HCT116 (cell line): ENCODE data around the gene ANAPC2. TPM values are rescaled to one million over a fixed set of nuclear protein-coding genes. Genes with fewer than 3 reads are reported as not detected.

Experiments used
- ATAC-seq: fragments of 200-7000 bp; cut with Tn5 transposase; 2 replicates; pipeline ENCODE4 v1.9.1; 2020; ENCODE audit warnings: mild to moderate bottlenecking, moderate library complexity
- BruUV-seq: library from RNA; stranded (reverse); fragments of 400-500 nt; replicated peaks from 2 replicates; lab custom pipeline; 2021; lab: Mats Ljungman, UMichigan
- CTCF ChIA-PET: fragments of 300-600 bp; sonication (Branson Sonifier 250); formaldehyde crosslinking; loops from one replicate; lab custom pipeline; 2021; ENCODE audit warnings: antibody characterized with exemption; lab: Charles Lee
- POLR2A ChIA-PET: fragments of 300-600, 350-600 bp; sonication (Branson Sonifier 250); formaldehyde crosslinking; loops from one replicate; lab custom pipeline; 2021; ENCODE audit warnings: antibody characterized with exemption; lab: Charles Lee
- RAD21 ChIA-PET, 2 experiments: fragments of 300-600 bp; sonication (Branson Sonifier 250); formaldehyde crosslinking; loops; one replicate each; lab custom pipeline; 2023; ENCODE audit warnings: low total read pairs in 2 of 2; ENCODE audit not compliant: uncharacterized antibody in 2 of 2, unreplicated experiment in 2 of 2, low non-redundant PET in 1 of 2; lab: Charles Lee
- DNase-seq: peaks from one replicate; pipeline ENCODE4 v3.0.0-alpha.2; 2010; ENCODE audit warnings: low read depth, low spot score
- H2AFZ ChIP-seq: fragments of 200-600 bp; shearing (Covaris generic), sonication (generic); 2 replicates; pipeline ENCODE4 v1.6.1; 2017; ENCODE audit warnings: low read depth, mixed run types, mixed read lengths, antibody characterized with exemption, low read length; ENCODE audit not compliant: poor library complexity, severe bottlenecking
- H3K27ac ChIP-seq: 2 replicates; pipeline ENCODE4 v1.5.1; 2012; ENCODE audit warnings: low read depth, low read length
- H3K27me3 ChIP-seq: fragments of 200-600 bp; sonication (generic); 2 replicates; pipeline ENCODE4 v1.6.1; 2016; ENCODE audit warnings: mixed run types, low read length, mixed read lengths; ENCODE audit not compliant: insufficient read depth
- H3K36me3 ChIP-seq, 2 experiments: fragments of 200-500 bp in 1 of 2; fragments of 200-600 bp in 1 of 2; sonication (Bioruptor generic) in 1 of 2; sonication (generic) in 1 of 2; 2 replicates each; pipeline versions ENCODE4 v1.5.1 to v1.6.1; 2014 to 2016; ENCODE audit warnings: low read length in 2 of 2, inconsistent platforms in 1 of 2, mixed read lengths in 1 of 2, mixed run types in 1 of 2; ENCODE audit not compliant: insufficient read depth in 2 of 2, control insufficient read depth in 1 of 2
- H3K4me1 ChIP-seq, 2 experiments: fragments of 200-600 bp in 1 of 2; sonication (generic) in 1 of 2; 2 replicates each; pipeline versions ENCODE4 v1.5.1 to v1.6.1; 2012 to 2017; ENCODE audit warnings: low read length in 2 of 2, inconsistent platforms in 1 of 2, mild to moderate bottlenecking in 1 of 2, mixed read lengths in 1 of 2, mixed run types in 1 of 2, moderate library complexity in 1 of 2; ENCODE audit not compliant: insufficient read depth in 2 of 2, control insufficient read depth in 1 of 2
- H3K4me2 ChIP-seq: fragments of 200-600 bp; sonication (generic); 2 replicates; pipeline ENCODE4 v1.6.1; 2017; ENCODE audit warnings: mixed run types, low read length, mixed read lengths
- H3K4me3 ChIP-seq, 2 experiments: fragments of 200-600 bp in 1 of 2; sonication (generic) in 1 of 2; replicated peaks in 1 of 2; 2 replicates each; pipeline ENCODE4 v1.5.1; 2011 to 2016; ENCODE audit warnings: low read length in 2 of 2, control low read depth in 1 of 2, low read depth in 1 of 2, mild to moderate bottlenecking in 1 of 2, mixed read lengths in 1 of 2, mixed run types in 1 of 2
- H3K79me2 ChIP-seq: fragments of 200-600 bp; sonication (generic); 2 replicates; pipeline ENCODE4 v1.6.1; 2017; ENCODE audit warnings: mild to moderate bottlenecking, mixed run types, low read length, moderate library complexity, mixed read lengths; ENCODE audit not compliant: insufficient read depth
- H3K9ac ChIP-seq: fragments of 200-600 bp; sonication (generic); 2 replicates; pipeline ENCODE4 v1.6.1; 2016; ENCODE audit warnings: low read length, mixed read lengths
- H3K9me2 ChIP-seq: fragments of 200-600 bp; sonication (generic), shearing (Covaris generic); 2 replicates; pipeline ENCODE4 v1.6.1; 2017; ENCODE audit warnings: mixed run types, mild to moderate bottlenecking, moderate library complexity; ENCODE audit not compliant: insufficient read depth
- H3K9me3 ChIP-seq, 2 experiments: fragments of 200-500 bp in 1 of 2; fragments of 200-600 bp in 1 of 2; sonication (Bioruptor generic) in 1 of 2; sonication (generic) in 1 of 2; 2 replicates each; pipeline ENCODE4 v1.6.1; 2014 to 2017; ENCODE audit warnings: low read length in 2 of 2, mixed read lengths in 2 of 2, inconsistent platforms in 1 of 2, low read depth in 1 of 2, mild to moderate bottlenecking in 1 of 2, mixed run types in 1 of 2, moderate library complexity in 1 of 2; ENCODE audit not compliant: control insufficient read depth in 1 of 2, insufficient read depth in 1 of 2
- H4K20me1 ChIP-seq: fragments of 200-600 bp; sonication (generic), shearing (Covaris generic); 2 replicates; pipeline ENCODE4 v1.6.1; 2017; ENCODE audit warnings: mixed run types, mild to moderate bottlenecking, moderate library complexity; ENCODE audit not compliant: insufficient read depth
- CBX3 ChIP-seq: IDR thresholded peaks from 2 replicates; pipeline ENCODE4 v1.6.1; 2012; ENCODE audit warnings: low read depth
- CEBPB ChIP-seq: IDR thresholded peaks from 2 replicates; pipeline ENCODE4 v1.6.1; 2012; ENCODE audit warnings: low read depth
- ELF1 ChIP-seq: IDR thresholded peaks from 2 replicates; pipeline ENCODE4 v1.6.1; 2012; ENCODE audit warnings: low read depth, borderline replicate concordance
- EZH2 ChIP-seq: fragments of 200-600 bp; sonication (generic); IDR thresholded peaks from 2 replicates; pipeline ENCODE4 v1.6.1; 2017; ENCODE audit warnings: antibody characterized with exemption, mixed run types
- EZH2phosphoT487 ChIP-seq: fragments of 200-600 bp; IDR thresholded peaks from 2 replicates; pipeline ENCODE4 v1.6.1; 2018; ENCODE audit warnings: antibody characterized with exemption, borderline replicate concordance
- FOSL1 ChIP-seq: IDR thresholded peaks from 2 replicates; pipeline ENCODE4 v1.6.1; 2012; ENCODE audit warnings: low read depth
- JUND ChIP-seq: IDR thresholded peaks from 2 replicates; pipeline ENCODE4 v1.6.1; 2012
- POLR2A ChIP-seq: IDR thresholded peaks from 2 replicates; pipeline ENCODE4 v1.7.0; 2011; ENCODE audit warnings: borderline replicate concordance; ENCODE audit not compliant: insufficient read depth, insufficient read length; ENCODE audit errors: extremely low read depth
- POLR2AphosphoS5 ChIP-seq: IDR thresholded peaks from 2 replicates; pipeline ENCODE4 v1.6.1; 2011; ENCODE audit warnings: mild to moderate bottlenecking, low read depth, low read length, moderate library complexity
- SP1 ChIP-seq: IDR thresholded peaks from 2 replicates; pipeline ENCODE4 v1.6.1; 2012; ENCODE audit warnings: low read depth
- ZFX ChIP-seq: fragments of 450-650 bp; IDR thresholded peaks from 2 replicates; pipeline ENCODE4 v1.6.1; 2017
- ZNF274 ChIP-seq: fragments of 200-500 bp; sonication (Bioruptor generic); IDR thresholded peaks from 2 replicates; pipeline ENCODE4 v1.6.1; 2014; ENCODE audit warnings: mild to moderate bottlenecking, low read depth, low read length, inconsistent platforms
- intact Hi-C: fragments of 100-400 bp; cut with micrococcal nuclease; formaldehyde crosslinking; loops from 2 replicates; pipeline ENCODE4 v1.10.0; 2022
- total RNA-seq: library from RNA; stranded (reverse); gene quantifications from one replicate; pipeline ENCODE4 v1.2.1, GENCODE V29; 2021; ENCODE audit not compliant: unreplicated experiment
- TF ChIP-seq, protein P1 (sequence below), 3 experiments: fragments of 200-600 bp in 1 of 3; sonication (generic) in 1 of 3; IDR thresholded peaks in 2 of 3; conservative IDR thresholded peaks in 1 of 3; 2 replicates each; pipeline ENCODE4 v1.5.1; 2012 to 2017; ENCODE audit warnings: low read depth in 2 of 3, low read length in 2 of 3, antibody characterized with exemption in 1 of 3, borderline replicate concordance in 1 of 3, control low read depth in 1 of 3, mild to moderate bottlenecking in 1 of 3, mixed read lengths in 1 of 3, mixed run types in 1 of 3, moderate library complexity in 1 of 3; ENCODE audit not compliant: insufficient read depth in 1 of 3
- TF ChIP-seq, protein P2 (sequence below): IDR thresholded peaks from 2 replicates; pipeline ENCODE4 v1.6.1; 2012
- TF ChIP-seq, protein P3 (sequence below): IDR thresholded peaks from 2 replicates; pipeline ENCODE4 v1.6.1; 2011; ENCODE audit warnings: mild to moderate bottlenecking, low read length, moderate library complexity; ENCODE audit not compliant: insufficient replicate concordance; ENCODE audit errors: extremely low read depth
- TF ChIP-seq, protein P4 (sequence below): IDR thresholded peaks from 2 replicates; pipeline ENCODE4 v1.6.1; 2012

Gene ANAPC2
- total RNA-seq, 1 experiment from 2014 or later: 75.5 TPM

DNA sequence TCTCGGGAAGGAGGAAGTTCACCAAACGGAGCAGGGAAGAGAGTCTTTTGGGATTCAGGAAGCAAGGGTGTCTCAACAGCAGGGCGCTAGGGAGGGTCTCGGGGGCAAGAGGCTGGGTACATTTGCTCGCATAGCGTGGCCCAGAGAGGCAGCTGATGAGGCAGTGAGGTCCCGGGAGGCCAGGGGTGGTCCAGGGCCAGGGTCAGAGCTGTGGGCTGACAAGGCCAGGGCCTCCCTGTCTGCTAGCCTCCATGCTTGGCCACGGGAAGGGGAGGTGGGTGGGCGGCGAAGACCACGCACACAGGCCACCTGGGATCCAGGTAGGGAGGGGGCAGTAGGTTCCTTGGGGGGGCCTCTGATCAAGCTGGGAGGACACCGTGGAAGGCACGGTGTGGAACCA, 23.2 kb upstream of the ANAPC2 start:
- intact Hi-C loops: no loop called here
- no peaks in the 10 kb centered on the region for H4K20me1 ChIP-seq
- peaks cover 0 to 10% of the 10 kb centered on the region in 2 experiments; a peak in 1 of 4 replicates for H3K36me3 ChIP-seq
- peaks cover 4 to 20% of the 10 kb centered on the region in 2 experiments for H3K4me1 ChIP-seq
- H3K4me3 ChIP-seq: no peak overlapping the region
- RAD21 ChIA-PET: no interaction called here
- DNase-seq (no peak), ATAC-seq (no peak)
- no peak overlapping the region for H3K4me2 ChIP-seq
- TF ChIP-seq FOSL1: no peak
- POLR2A ChIA-PET: no interaction called here
- no peaks in the 10 kb centered on the region for H3K9me2 ChIP-seq
- no peak overlapping the region for H3K9ac ChIP-seq
- no peak overlapping the region for H3K27ac ChIP-seq
- no peak overlapping the region for H2AFZ ChIP-seq
- BruUV-seq: no TSS peak
- H3K27me3 ChIP-seq: no peaks in the 10 kb centered on the region
- CTCF ChIA-PET: no interaction called here
- H3K79me2 ChIP-seq: peaks cover 11% of the 10 kb centered on the region
- no peaks in the 10 kb centered on the region for H3K9me3 ChIP-seq

DNA sequence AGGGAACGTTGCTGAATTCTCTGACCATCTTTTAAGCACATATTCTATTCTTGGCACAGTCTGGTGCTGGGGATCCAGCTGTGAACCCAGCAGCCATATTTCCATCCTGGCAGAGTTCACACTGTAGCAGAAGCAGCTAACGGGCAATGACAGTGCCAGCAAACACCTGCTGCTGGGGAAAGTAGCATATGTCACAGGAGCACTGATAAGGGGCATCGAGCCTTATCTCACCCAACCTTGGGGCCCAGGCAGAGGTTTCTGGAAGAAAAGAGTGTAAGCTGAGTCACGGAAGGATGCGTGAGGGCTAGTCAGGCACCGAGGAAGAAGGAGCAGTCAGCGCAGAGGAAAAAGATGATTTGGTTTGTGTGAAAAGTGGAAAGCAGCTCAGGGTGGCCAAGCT, 18.2 kb upstream of the ANAPC2 start:
- peaks cover 0 to 13% of the 10 kb centered on the region in 2 experiments; a peak in 2 of 4 replicates for H3K36me3 ChIP-seq
- H3K4me1 ChIP-seq: peaks cover 20 to 28% of the 10 kb centered on the region in 2 experiments
- intact Hi-C loops: no loop called here
- H3K27me3 ChIP-seq: no peaks in the 10 kb centered on the region
- H3K79me2 ChIP-seq: peaks cover 55% of the 10 kb centered on the region
- peak overlapping the region; percentile 78; the same call in 1 of the 2 replicates for H3K27ac ChIP-seq
- no TSS peak for BruUV-seq
- no peaks in the 10 kb centered on the region for H3K9me3 ChIP-seq
- POLR2A ChIA-PET: no interaction called here
- H4K20me1 ChIP-seq: no peaks in the 10 kb centered on the region
- RAD21 ChIA-PET: no interaction called here
- peak overlapping the region; percentile 93 for H3K4me2 ChIP-seq
- CTCF ChIA-PET: interaction anchor here (0.6 kb wide), 1 partner anchor 76 kb away, joined by 3 read pairs; no protein-coding TSS in a partner anchor
- H2AFZ ChIP-seq: no peak overlapping the region
- no peak for DNase-seq
- H3K9ac ChIP-seq: peak overlapping the region; percentile 95
- ATAC-seq: no peak
- H3K4me3 ChIP-seq: peak overlapping the region; percentile 91 to 98
- H3K9me2 ChIP-seq: no peaks in the 10 kb centered on the region
- TF ChIP-seq ZFX (no peak), POLR2AphosphoS5 (no peak), EZH2 (no peak), CBX3 (no peak), JUND (no peak), ELF1 (no peak), POLR2A (no peak), CEBPB (no peak), ZNF274 (no peak), FOSL1 (no peak), EZH2phosphoT487 (no peak), SP1 (no peak)
- TF ChIP-seq, protein P1, sequence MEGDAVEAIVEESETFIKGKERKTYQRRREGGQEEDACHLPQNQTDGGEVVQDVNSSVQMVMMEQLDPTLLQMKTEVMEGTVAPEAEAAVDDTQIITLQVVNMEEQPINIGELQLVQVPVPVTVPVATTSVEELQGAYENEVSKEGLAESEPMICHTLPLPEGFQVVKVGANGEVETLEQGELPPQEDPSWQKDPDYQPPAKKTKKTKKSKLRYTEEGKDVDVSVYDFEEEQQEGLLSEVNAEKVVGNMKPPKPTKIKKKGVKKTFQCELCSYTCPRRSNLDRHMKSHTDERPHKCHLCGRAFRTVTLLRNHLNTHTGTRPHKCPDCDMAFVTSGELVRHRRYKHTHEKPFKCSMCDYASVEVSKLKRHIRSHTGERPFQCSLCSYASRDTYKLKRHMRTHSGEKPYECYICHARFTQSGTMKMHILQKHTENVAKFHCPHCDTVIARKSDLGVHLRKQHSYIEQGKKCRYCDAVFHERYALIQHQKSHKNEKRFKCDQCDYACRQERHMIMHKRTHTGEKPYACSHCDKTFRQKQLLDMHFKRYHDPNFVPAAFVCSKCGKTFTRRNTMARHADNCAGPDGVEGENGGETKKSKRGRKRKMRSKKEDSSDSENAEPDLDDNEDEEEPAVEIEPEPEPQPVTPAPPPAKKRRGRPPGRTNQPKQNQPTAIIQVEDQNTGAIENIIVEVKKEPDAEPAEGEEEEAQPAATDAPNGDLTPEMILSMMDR (IDR thresholded peaks at IDR 0.05 in 2 of 3, conservative IDR thresholded peaks at IDR 0.05 in 1 of 3; ENCODE audit: borderline replicate concordance in 1 of 3, insufficient read depth in 1 of 3, low read depth in 2 of 3, low read length in 2 of 3): no peak
- TF ChIP-seq, protein P2, sequence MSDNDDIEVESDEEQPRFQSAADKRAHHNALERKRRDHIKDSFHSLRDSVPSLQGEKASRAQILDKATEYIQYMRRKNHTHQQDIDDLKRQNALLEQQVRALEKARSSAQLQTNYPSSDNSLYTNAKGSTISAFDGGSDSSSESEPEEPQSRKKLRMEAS: no peak
- TF ChIP-seq, protein P3, sequence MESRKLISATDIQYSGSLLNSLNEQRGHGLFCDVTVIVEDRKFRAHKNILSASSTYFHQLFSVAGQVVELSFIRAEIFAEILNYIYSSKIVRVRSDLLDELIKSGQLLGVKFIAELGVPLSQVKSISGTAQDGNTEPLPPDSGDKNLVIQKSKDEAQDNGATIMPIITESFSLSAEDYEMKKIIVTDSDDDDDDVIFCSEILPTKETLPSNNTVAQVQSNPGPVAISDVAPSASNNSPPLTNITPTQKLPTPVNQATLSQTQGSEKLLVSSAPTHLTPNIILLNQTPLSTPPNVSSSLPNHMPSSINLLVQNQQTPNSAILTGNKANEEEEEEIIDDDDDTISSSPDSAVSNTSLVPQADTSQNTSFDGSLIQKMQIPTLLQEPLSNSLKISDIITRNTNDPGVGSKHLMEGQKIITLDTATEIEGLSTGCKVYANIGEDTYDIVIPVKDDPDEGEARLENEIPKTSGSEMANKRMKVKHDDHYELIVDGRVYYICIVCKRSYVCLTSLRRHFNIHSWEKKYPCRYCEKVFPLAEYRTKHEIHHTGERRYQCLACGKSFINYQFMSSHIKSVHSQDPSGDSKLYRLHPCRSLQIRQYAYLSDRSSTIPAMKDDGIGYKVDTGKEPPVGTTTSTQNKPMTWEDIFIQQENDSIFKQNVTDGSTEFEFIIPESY: no peak
- TF ChIP-seq, protein P4, sequence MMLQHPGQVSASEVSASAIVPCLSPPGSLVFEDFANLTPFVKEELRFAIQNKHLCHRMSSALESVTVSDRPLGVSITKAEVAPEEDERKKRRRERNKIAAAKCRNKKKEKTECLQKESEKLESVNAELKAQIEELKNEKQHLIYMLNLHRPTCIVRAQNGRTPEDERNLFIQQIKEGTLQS: no peak
